ENCODE data around the gene CEP131.

DNA sequence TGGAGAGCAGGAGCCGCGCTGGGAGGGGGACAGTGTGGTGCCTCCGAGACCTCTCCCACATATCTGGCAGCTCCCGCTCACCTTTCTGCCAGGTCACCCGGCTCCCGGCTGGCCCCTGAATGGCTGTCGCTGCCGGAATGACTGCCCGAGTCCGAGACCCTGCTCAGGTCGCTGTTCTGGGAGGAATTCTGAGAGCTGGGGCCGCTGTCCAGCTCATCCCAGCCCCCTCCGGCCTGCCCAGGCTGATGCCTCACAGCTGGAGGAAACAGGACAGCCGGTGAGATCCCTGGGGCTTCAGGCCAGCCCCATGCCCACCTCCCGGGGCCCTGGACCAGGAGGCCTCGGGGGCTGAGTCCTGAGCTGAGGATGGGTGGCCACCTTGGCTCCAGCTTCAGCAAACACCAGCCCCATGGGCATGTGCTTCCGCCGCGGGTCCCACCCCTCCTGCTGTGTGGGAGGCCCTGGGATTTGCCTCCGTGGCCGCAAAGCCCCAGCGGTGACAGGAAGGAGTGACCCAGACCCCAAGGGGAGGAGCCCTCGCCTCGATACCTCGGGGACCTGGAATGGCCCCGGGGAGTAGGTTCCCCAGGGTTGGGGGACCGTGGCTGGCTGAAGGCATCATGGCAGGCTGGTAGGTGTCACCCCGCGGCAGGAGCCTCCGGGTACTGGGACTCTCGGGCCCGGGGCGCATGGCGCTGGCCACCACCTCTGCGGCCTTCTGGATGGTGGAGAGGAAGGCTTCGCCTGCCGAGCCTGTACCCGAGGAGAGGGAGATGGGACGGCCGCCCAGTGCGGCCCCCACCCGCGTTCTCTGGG is 9.2 kb upstream of the CEP131 start:
- TF ChIP-seq TAF1 (IDR thresholded peaks at IDR 0.05; ENCODE audit: borderline replicate concordance, insufficient read depth, low read length) (no peak), REST (IDR thresholded peaks at IDR 0.05; ENCODE audit: insufficient read depth in 1 of 2, low read depth in 2 of 2, low read length in 2 of 2) (no peak), POLR2AphosphoS5 (IDR thresholded peaks at IDR 0.05; ENCODE audit: low read depth, low read length) (no peak)

Data from PFSK-1 (cell line).